Neuronal stem cell (in vitro differentiated cells): ENCODE results near the gene PEX5L.

ENCODE experiments used
- DNase-seq: peaks from one replicate; pipeline ENCODE4 v3.0.0-alpha.2; 2013; ENCODE audit warnings: low spot score
- H2AFZ ChIP-seq: one replicate; pipeline ENCODE4 v1.6.1; 2013; ENCODE audit warnings: mild to moderate bottlenecking, low read length, inconsistent platforms
- H2AK5ac ChIP-seq: 2 replicates; pipeline ENCODE4 v1.6.1; 2013; ENCODE audit warnings: low read depth, mild to moderate bottlenecking, inconsistent platforms, low read length, moderate library complexity, mixed read lengths
- H2BK120ac ChIP-seq: 2 replicates; pipeline ENCODE4 v1.6.1; 2013; ENCODE audit warnings: low read depth, mild to moderate bottlenecking, inconsistent platforms, low read length, moderate library complexity, mixed read lengths
- H2BK12ac ChIP-seq: one replicate; pipeline ENCODE4 v1.6.1; 2013; ENCODE audit warnings: low read length, inconsistent platforms
- H2BK15ac ChIP-seq: 2 replicates; pipeline ENCODE4 v1.6.1; 2013; ENCODE audit warnings: mild to moderate bottlenecking, low read length, inconsistent platforms, mixed read lengths
- H2BK5ac ChIP-seq: one replicate; pipeline ENCODE4 v1.6.1; 2013; ENCODE audit warnings: inconsistent platforms, mild to moderate bottlenecking, low read length, moderate library complexity
- H3K14ac ChIP-seq: one replicate; pipeline ENCODE4 v1.6.1; 2013; ENCODE audit warnings: low read length, inconsistent platforms
- H3K18ac ChIP-seq: 2 replicates; pipeline ENCODE4 v1.6.1; 2013; ENCODE audit warnings: low read length, inconsistent platforms
- H3K23ac ChIP-seq: 2 replicates; pipeline ENCODE4 v1.6.1; 2013; ENCODE audit warnings: low read depth, mild to moderate bottlenecking, mixed read lengths, low read length, inconsistent platforms; ENCODE audit not compliant: poor library complexity
- H3K27ac ChIP-seq: replicated peaks from 3 replicates; pipeline ENCODE4 v1.5.1; 2013; ENCODE audit warnings: low read length, inconsistent platforms
- H3K27me3 ChIP-seq, 3 experiments: 2 replicates each; pipeline ENCODE4 v1.6.1; 2013; ENCODE audit warnings: low read length in 3 of 3, mild to moderate bottlenecking in 2 of 3, inconsistent platforms in 1 of 3, low read depth in 1 of 3, mixed read lengths in 1 of 3, moderate library complexity in 1 of 3; ENCODE audit not compliant: control insufficient read depth in 3 of 3, insufficient read depth in 3 of 3
- H3K36me3 ChIP-seq, 2 donors: replicated peaks in 1 of 2; 2 replicates each; pipeline ENCODE4 v1.6.1; 2013; ENCODE audit warnings: low read length in 2 of 2; ENCODE audit not compliant: control insufficient read depth in 2 of 2, insufficient read depth in 2 of 2
- H3K4ac ChIP-seq: 2 replicates; pipeline ENCODE4 v1.6.1; 2013; ENCODE audit warnings: inconsistent platforms, mild to moderate bottlenecking, low read length, moderate library complexity
- H3K4me1 ChIP-seq, 2 donors: 1 replicate in 1 of 2; 2 replicates in 1 of 2; pipeline ENCODE4 v1.6.1; 2013; ENCODE audit warnings: low read length in 2 of 2, low read depth in 1 of 2; ENCODE audit not compliant: control insufficient read depth in 2 of 2, insufficient read depth in 1 of 2
- H3K4me2 ChIP-seq: one replicate; pipeline ENCODE4 v1.6.1; 2013; ENCODE audit warnings: mild to moderate bottlenecking, low read length, inconsistent platforms; ENCODE audit not compliant: insufficient read depth, poor library complexity, severe bottlenecking
- H3K4me3 ChIP-seq, 2 donors: 2 replicates each; pipeline ENCODE4 v1.5.1; 2013; ENCODE audit warnings: low read length in 2 of 2, mild to moderate bottlenecking in 2 of 2, inconsistent platforms in 1 of 2, moderate library complexity in 1 of 2
- H3K79me1 ChIP-seq: one replicate; pipeline ENCODE4 v1.6.1; 2013; ENCODE audit warnings: low read depth, mild to moderate bottlenecking, inconsistent platforms, low read length, moderate library complexity
- H3K9ac ChIP-seq: one replicate; pipeline ENCODE4 v1.6.1; 2013; ENCODE audit warnings: mild to moderate bottlenecking, low read depth, low read length, inconsistent platforms; ENCODE audit not compliant: poor library complexity
- H3K9me3 ChIP-seq, 2 donors: replicated peaks in 1 of 2; 2 replicates each; pipeline versions ENCODE3 to v1.6.1; 2013; ENCODE audit warnings: low read length in 2 of 2, mild to moderate bottlenecking in 2 of 2, inconsistent platforms in 1 of 2, low read depth in 1 of 2, mixed read lengths in 1 of 2, moderate library complexity in 1 of 2; ENCODE audit not compliant: control insufficient read depth in 2 of 2, insufficient read depth in 1 of 2
- H4K8ac ChIP-seq: one replicate; pipeline ENCODE4 v1.6.1; 2013; ENCODE audit warnings: low read depth, mild to moderate bottlenecking, inconsistent platforms, low read length, moderate library complexity
- H4K91ac ChIP-seq: one replicate; pipeline ENCODE4 v1.6.1; 2013; ENCODE audit warnings: low read length, low read depth, mild to moderate bottlenecking, inconsistent platforms; ENCODE audit not compliant: poor library complexity
- WGBS, 2 donors: extraction: QIAGEN DNeasy Blood & Tissue Kit; methylation state at CpG; one replicate each; pipeline ENCODE4 v1.1.7; 2013; ENCODE audit warnings: missing lambda C conversion rate in 2 of 2, mixed read lengths in 1 of 2; ENCODE audit not compliant: insufficient read length in 2 of 2, insufficient replicate concordance in 1 of 2; ENCODE audit errors: extremely low coverage in 2 of 2; 5-methylcytosine and 5-hydroxymethylcytosine counted together

The PEX5L gene

GRCh38 chr3:179995406-179995805 is 41.3 kb downstream of the PEX5L start:
- Histone ChIP-seq H2AFZ (no peak overlapping the region), H3K14ac (no peak overlapping the region), H3K36me3 (no peaks in the 10 kb centered on the region), H3K27ac (no peak overlapping the region), H3K18ac (no peak overlapping the region), H3K27me3 (no peaks in the 10 kb centered on the region), H3K4me1 (no peaks in the 10 kb centered on the region), H4K91ac (no peak overlapping the region), H2BK12ac (no peak overlapping the region), H2AK5ac (no peak overlapping the region), H3K4ac (no peak overlapping the region), H3K9ac (no peak overlapping the region), H3K4me3 (no peak overlapping the region), H2BK5ac (no peak overlapping the region), H3K4me2 (no peak overlapping the region), H3K79me1 (no peaks in the 10 kb centered on the region), H4K8ac (no peak overlapping the region), H2BK120ac (no peak overlapping the region), H2BK15ac (no peak overlapping the region), H3K9me3 (no peaks in the 10 kb centered on the region), H3K23ac (no peak overlapping the region)
- no CpG with 5 or more reads among the region's 2 CpGs for WGBS, 2 donors
- no peak for DNase-seq

- no peak overlapping the region for H2BK15ac ChIP-seq
- no peak overlapping the region for H2AK5ac ChIP-seq
- no peak for DNase-seq
- H3K27ac ChIP-seq = no peak overlapping the region
- H3K79me1 ChIP-seq = no peaks in the 10 kb centered on the region
- H3K9me3 ChIP-seq = no peaks in the 10 kb centered on the region
- WGBS, 2 donors = no CpG with 5 or more reads among the region's 1 CpG
- H3K9ac ChIP-seq = no peak overlapping the region
- H3K4me2 ChIP-seq = no peak overlapping the region
- H2BK5ac ChIP-seq = no peak overlapping the region
- no peaks in the 10 kb centered on the region for H3K4me1 ChIP-seq
- no peak overlapping the region for H2AFZ ChIP-seq
- no peak overlapping the region for H3K18ac ChIP-seq
- H4K8ac ChIP-seq = no peak overlapping the region
- H3K27me3 ChIP-seq = no peaks in the 10 kb centered on the region
- H4K91ac ChIP-seq = no peak overlapping the region
- H3K4ac ChIP-seq = no peak overlapping the region
- no peak overlapping the region for H3K4me3 ChIP-seq
- no peak overlapping the region for H2BK120ac ChIP-seq
- H3K36me3 ChIP-seq = no peaks in the 10 kb centered on the region
- H3K23ac ChIP-seq = no peak overlapping the region
- no peak overlapping the region for H3K14ac ChIP-seq
- H2BK12ac ChIP-seq = no peak overlapping the region
These were observed 44.9 kb downstream of the PEX5L start for GRCh38 chr3:179991883-179992282.

- H3K36me3 ChIP-seq = no peaks in the 10 kb centered on the region
- H3K27ac ChIP-seq = no peak overlapping the region
- no peak overlapping the region for H3K18ac ChIP-seq
- no peak overlapping the region for H3K14ac ChIP-seq
- no peak overlapping the region for H2AK5ac ChIP-seq
- no peaks in the 10 kb centered on the region for H3K79me1 ChIP-seq
- H3K4ac ChIP-seq = no peak overlapping the region
- H2BK120ac ChIP-seq = no peak overlapping the region
- no peak overlapping the region for H3K9ac ChIP-seq
- no peak overlapping the region for H4K8ac ChIP-seq
- no peaks in the 10 kb centered on the region for H3K27me3 ChIP-seq
- H2AFZ ChIP-seq = no peak overlapping the region
- no peak for DNase-seq
- no peak overlapping the region for H4K91ac ChIP-seq
- WGBS, 2 donors = no CpG with 5 or more reads among the region's 4 CpGs
- no peaks in the 10 kb centered on the region for H3K9me3 ChIP-seq
- H3K4me2 ChIP-seq = no peak overlapping the region
- no peaks in the 10 kb centered on the region for H3K4me1 ChIP-seq
- H3K4me3 ChIP-seq = no peak overlapping the region
- no peak overlapping the region for H2BK5ac ChIP-seq
- H2BK15ac ChIP-seq = no peak overlapping the region
- no peak overlapping the region for H3K23ac ChIP-seq
- no peak overlapping the region for H2BK12ac ChIP-seq
These were observed 45.6 kb downstream of the PEX5L start for GRCh38 chr3:179991104-179991503.

GRCh38 chr3:179981646-179982045 is 55.1 kb downstream of the PEX5L start:
- Histone ChIP-seq H3K4me3 (no peak overlapping the region), H2BK120ac (no peak overlapping the region), H3K9ac (no peak overlapping the region), H4K8ac (no peak overlapping the region), H3K9me3 (no peaks in the 10 kb centered on the region), H2BK15ac (no peak overlapping the region), H3K27ac (no peak overlapping the region), H4K91ac (no peak overlapping the region), H2BK12ac (no peak overlapping the region), H3K4me2 (no peak overlapping the region), H2AK5ac (no peak overlapping the region), H2BK5ac (no peak overlapping the region), H3K79me1 (no peaks in the 10 kb centered on the region), H3K36me3 (no peaks in the 10 kb centered on the region), H3K18ac (no peak overlapping the region), H3K14ac (no peak overlapping the region), H3K23ac (no peak overlapping the region), H3K4me1 (no peaks in the 10 kb centered on the region), H3K4ac (no peak overlapping the region), H3K27me3 (no peaks in the 10 kb centered on the region), H2AFZ (no peak overlapping the region)
- no peak for DNase-seq
